Liver (tissue), 9 donors: ENCODE data around the gene STK40. TPM values are rescaled to one million over a fixed set of nuclear protein-coding genes. Genes with fewer than 3 reads are reported as not detected.

Experiments used
- DNase-seq: peaks from one replicate; pipeline ENCODE4 v3.0.0-alpha.2; 2017; ENCODE audit warnings: low spot score
- H3K27ac ChIP-seq, 2 donors: one replicate each; pipeline ENCODE4 v1.7.0; 2013; ENCODE audit warnings: inconsistent platforms in 2 of 2, low read length in 2 of 2, control low read depth in 1 of 2, low read depth in 1 of 2, mild to moderate bottlenecking in 1 of 2
- H3K27me3 ChIP-seq, 4 donors: one replicate each; pipeline versions ENCODE4 v1.6.1 to v1.7.0; 2013; ENCODE audit warnings: low read length in 3 of 4, inconsistent platforms in 1 of 4, mild to moderate bottlenecking in 1 of 4, moderate library complexity in 1 of 4; ENCODE audit not compliant: control insufficient read depth in 4 of 4, insufficient read depth in 4 of 4
- H3K36me3 ChIP-seq, 4 donors: one replicate each; pipeline versions ENCODE4 v1.6.1 to v1.7.0; 2013; ENCODE audit warnings: low read length in 3 of 4, mild to moderate bottlenecking in 3 of 4, low read depth in 1 of 4, moderate library complexity in 1 of 4; ENCODE audit not compliant: control insufficient read depth in 4 of 4, insufficient read depth in 3 of 4
- H3K4me1 ChIP-seq, 4 donors: one replicate each; pipeline versions ENCODE4 v1.6.1 to v1.7.0; 2013; ENCODE audit warnings: low read length in 3 of 4, mild to moderate bottlenecking in 3 of 4, moderate library complexity in 1 of 4; ENCODE audit not compliant: control insufficient read depth in 4 of 4, insufficient read depth in 4 of 4
- H3K4me3 ChIP-seq, 3 donors: one replicate each; pipeline versions ENCODE4 v1.6.1 to v1.7.0; 2013; ENCODE audit warnings: low read length in 3 of 3, control low read depth in 1 of 3, low read depth in 1 of 3, mild to moderate bottlenecking in 1 of 3
- H3K9ac ChIP-seq, 2 donors: one replicate each; pipeline ENCODE4 v1.7.0; 2013; ENCODE audit warnings: low read length in 2 of 2, mild to moderate bottlenecking in 2 of 2, moderate library complexity in 2 of 2, control low read depth in 1 of 2, low read depth in 1 of 2
- H3K9me3 ChIP-seq, 4 donors: one replicate each; pipeline versions ENCODE4 v1.6.1 to v1.7.0; 2013; ENCODE audit warnings: low read length in 3 of 4; ENCODE audit not compliant: control insufficient read depth in 4 of 4
- ATF3 ChIP-seq: IDR thresholded peaks from 2 replicates; pipeline ENCODE4 v1.6.1; 2016; ENCODE audit warnings: antibody characterized with exemption
- EGR1 ChIP-seq, 2 donors: IDR thresholded peaks; 2 replicates each; pipeline ENCODE4 v1.6.1; 2016 to 2018; ENCODE audit warnings: antibody characterized with exemption in 2 of 2, low read depth in 2 of 2
- FOXA1 ChIP-seq: IDR thresholded peaks from 2 replicates; pipeline ENCODE4 v1.6.1; 2016; ENCODE audit warnings: antibody characterized with exemption
- FOXA2 ChIP-seq: IDR thresholded peaks from 2 replicates; pipeline ENCODE4 v1.6.1; 2016; ENCODE audit warnings: antibody characterized with exemption
- GABPA ChIP-seq, 2 donors: IDR thresholded peaks in 1 of 2; conservative IDR thresholded peaks in 1 of 2; 2 replicates each; pipeline ENCODE4 v1.6.1; 2016; ENCODE audit warnings: antibody characterized with exemption in 2 of 2, mild to moderate bottlenecking in 1 of 2, moderate library complexity in 1 of 2
- HNF4A ChIP-seq, 2 donors: conservative IDR thresholded peaks; 2 replicates each; pipeline ENCODE4 v1.6.1; 2016; ENCODE audit warnings: antibody characterized with exemption in 2 of 2, mild to moderate bottlenecking in 2 of 2
- HNF4G ChIP-seq: IDR thresholded peaks from 2 replicates; pipeline ENCODE4 v1.6.1; 2016; ENCODE audit warnings: antibody characterized with exemption
- JUND ChIP-seq, 2 donors: IDR thresholded peaks; 2 replicates each; pipeline ENCODE4 v1.6.1; 2016; ENCODE audit warnings: antibody characterized with exemption in 2 of 2
- NR2F2 ChIP-seq: IDR thresholded peaks from 2 replicates; pipeline ENCODE4 v1.6.1; 2016; ENCODE audit warnings: antibody characterized with exemption
- RAD21 ChIP-seq, 2 donors: IDR thresholded peaks; 2 replicates each; pipeline ENCODE4 v1.6.1; 2016; ENCODE audit warnings: antibody characterized with exemption in 2 of 2, mild to moderate bottlenecking in 2 of 2
- REST ChIP-seq: IDR thresholded peaks from 2 replicates; pipeline ENCODE4 v1.6.1; 2016; ENCODE audit warnings: antibody characterized with exemption, mild to moderate bottlenecking
- RXRA ChIP-seq, 2 donors: IDR thresholded peaks; 2 replicates each; pipeline ENCODE4 v1.6.1; 2017 to 2018; ENCODE audit warnings: antibody characterized with exemption in 2 of 2, mild to moderate bottlenecking in 1 of 2
- SP1 ChIP-seq: IDR thresholded peaks from 2 replicates; pipeline ENCODE4 v1.6.1; 2018; ENCODE audit warnings: antibody characterized with exemption, mild to moderate bottlenecking
- TAF1 ChIP-seq: conservative IDR thresholded peaks from 2 replicates; pipeline ENCODE4 v1.6.1; 2016; ENCODE audit warnings: antibody characterized with exemption, mild to moderate bottlenecking
- YY1 ChIP-seq: IDR thresholded peaks from 2 replicates; pipeline ENCODE4 v1.6.1; 2016; ENCODE audit warnings: antibody characterized with exemption, mild to moderate bottlenecking
- ZBTB33 ChIP-seq: IDR thresholded peaks from 2 replicates; pipeline ENCODE4 v1.6.1; 2016; ENCODE audit warnings: antibody characterized with exemption
- WGBS: extraction: QIAGEN DNeasy Blood & Tissue Kit; methylation state at CpG from one replicate; pipeline ENCODE4 v1.1.7; 2013; 5-methylcytosine and 5-hydroxymethylcytosine counted together
- polyA plus RNA-seq, 2 donors: library from polyadenylated mRNA; stranded (reverse) in 1 of 2; unstranded in 1 of 2; fragments of 200-250 nt in 1 of 2; fragments of >200 nt in 1 of 2; fragmentation: Nextera tagmentation in 1 of 2; extraction: Ambion mirVana in 1 of 2; gene quantifications; one replicate each; pipeline versions ENCODE4 v1.2.1 to v1.2.3, GENCODE V29; 2013 to 2015
- total RNA-seq, 2 donors: library from RNA; depleted of rRNA; stranded (reverse); fragments of >200 nt; gene quantifications; one replicate each; pipeline ENCODE4 v1.2.3, GENCODE V29; 2014
- TF ChIP-seq, protein P1 (sequence below): fragments of 150-350 bp; IDR thresholded peaks from 2 replicates; pipeline ENCODE4 v1.5.1; 2017; ENCODE audit warnings: improper control_type of control experiment, low read depth, low read length; ENCODE audit not compliant: missing input control
- TF ChIP-seq, protein P2 (sequence below): IDR thresholded peaks from 2 replicates; pipeline ENCODE4 v1.6.1; 2016; ENCODE audit warnings: antibody characterized with exemption
- donor health status: healthy.
- donor health status: healthy.
- donor health status: healthy.
- donor health status: healthy.
- donor health status: healthy.

STK40 gene
- total and polyA plus RNA-seq, 4 donors: 13.0 to 26.8 (median 21.9) TPM

- H3K4me1 ChIP-seq: peaks cover 0 to 19% (median 9%) of the 10 kb centered on the region in 4 donors
- H3K27ac ChIP-seq: peak overlapping the region; percentile 4 to 17
- peaks cover 0 to 22% (median 19%) of the 10 kb centered on the region in 4 donors for H3K36me3 ChIP-seq
- H3K9me3 ChIP-seq: no peaks in the 10 kb centered on the region
- no peak overlapping the region for H3K4me3 ChIP-seq
- no peaks in the 10 kb centered on the region for H3K27me3 ChIP-seq
- no peak for DNase-seq
- 92% methylated on average over 1 of the region's 1 CpG for WGBS
- no peak overlapping the region for H3K9ac ChIP-seq
- TF ChIP-seq GABPA (IDR thresholded peaks at IDR 0.05 in 1 of 2, conservative IDR thresholded peaks at IDR 0.05 in 1 of 2) (no peak), RAD21 (IDR thresholded peaks at IDR 0.05) (no peak), FOXA1 (no peak), NR2F2 (no peak), SP1 (no peak), JUND (IDR thresholded peaks at IDR 0.05) (no peak), FOXA2 (no peak), HNF4A (conservative IDR thresholded peaks at IDR 0.05) (no peak), RXRA (IDR thresholded peaks at IDR 0.05) (no peak), REST (no peak), ATF3 (no peak), ZBTB33 (no peak), HNF4G (no peak), EGR1 (IDR thresholded peaks at IDR 0.05; ENCODE audit: low read depth in 2 of 2) (no peak)
- TF ChIP-seq, protein P1, sequence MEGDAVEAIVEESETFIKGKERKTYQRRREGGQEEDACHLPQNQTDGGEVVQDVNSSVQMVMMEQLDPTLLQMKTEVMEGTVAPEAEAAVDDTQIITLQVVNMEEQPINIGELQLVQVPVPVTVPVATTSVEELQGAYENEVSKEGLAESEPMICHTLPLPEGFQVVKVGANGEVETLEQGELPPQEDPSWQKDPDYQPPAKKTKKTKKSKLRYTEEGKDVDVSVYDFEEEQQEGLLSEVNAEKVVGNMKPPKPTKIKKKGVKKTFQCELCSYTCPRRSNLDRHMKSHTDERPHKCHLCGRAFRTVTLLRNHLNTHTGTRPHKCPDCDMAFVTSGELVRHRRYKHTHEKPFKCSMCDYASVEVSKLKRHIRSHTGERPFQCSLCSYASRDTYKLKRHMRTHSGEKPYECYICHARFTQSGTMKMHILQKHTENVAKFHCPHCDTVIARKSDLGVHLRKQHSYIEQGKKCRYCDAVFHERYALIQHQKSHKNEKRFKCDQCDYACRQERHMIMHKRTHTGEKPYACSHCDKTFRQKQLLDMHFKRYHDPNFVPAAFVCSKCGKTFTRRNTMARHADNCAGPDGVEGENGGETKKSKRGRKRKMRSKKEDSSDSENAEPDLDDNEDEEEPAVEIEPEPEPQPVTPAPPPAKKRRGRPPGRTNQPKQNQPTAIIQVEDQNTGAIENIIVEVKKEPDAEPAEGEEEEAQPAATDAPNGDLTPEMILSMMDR: no peak
- TF ChIP-seq, protein P2, sequence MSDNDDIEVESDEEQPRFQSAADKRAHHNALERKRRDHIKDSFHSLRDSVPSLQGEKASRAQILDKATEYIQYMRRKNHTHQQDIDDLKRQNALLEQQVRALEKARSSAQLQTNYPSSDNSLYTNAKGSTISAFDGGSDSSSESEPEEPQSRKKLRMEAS: no peak
Measured at GRCh38 chr1:36389999-36390398, 4.3 kb upstream of the STK40 start.

GRCh38 chr1:36389261-36389660 lies 3.5 kb upstream of the STK40 start:
- peaks cover 0 to 22% (median 19%) of the 10 kb centered on the region in 4 donors for H3K36me3 ChIP-seq
- peaks cover 3 to 25% (median 15%) of the 10 kb centered on the region in 4 donors for H3K4me1 ChIP-seq
- no peak overlapping the region for H3K27ac ChIP-seq
- H3K4me3 ChIP-seq: no peak overlapping the region
- H3K27me3 ChIP-seq: no peaks in the 10 kb centered on the region
- 94% methylated on average over 2 of the region's 2 CpGs for WGBS
- H3K9me3 ChIP-seq: no peaks in the 10 kb centered on the region
- no peak overlapping the region for H3K9ac ChIP-seq
- DNase-seq: no peak
- no peak for TF ChIP-seq YY1
- TF ChIP-seq HNF4G: no peak
- TF ChIP-seq, protein P1: no peak
- no peak for TF ChIP-seq HNF4A (conservative IDR thresholded peaks at IDR 0.05)
- TF ChIP-seq JUND (IDR thresholded peaks at IDR 0.05): no peak
- TF ChIP-seq TAF1: no peak
- no peak for TF ChIP-seq RXRA (IDR thresholded peaks at IDR 0.05)
- TF ChIP-seq GABPA (IDR thresholded peaks at IDR 0.05 in 1 of 2, conservative IDR thresholded peaks at IDR 0.05 in 1 of 2): no peak
- TF ChIP-seq ZBTB33: no peak
- TF ChIP-seq ATF3: no peak
- no peak for TF ChIP-seq SP1
